ENCODE data around the gene MROH2A. TPM values are rescaled to one million over a fixed set of nuclear protein-coding genes. Genes with fewer than 3 reads are reported as not detected.

MROH2A gene
- total RNA-seq, 1 donor from 2014 or later, result not detected

- H3K27me3 Mint-ChIP-seq (ENCODE audit: unreplicated experiment), result peaks cover 7% of the 10 kb centered on the region
- peaks cover 3% of the 10 kb centered on the region for H3K4me1 Mint-ChIP-seq (ENCODE audit: low read depth, unreplicated experiment)
- peaks cover 4% of the 10 kb centered on the region for H3K9me3 Mint-ChIP-seq (ENCODE audit: unreplicated experiment)
- no peak overlapping the region for H3K4me3 Mint-ChIP-seq (ENCODE audit: unreplicated experiment)
- TF ChIP-seq CTCF (IDR thresholded peaks at IDR 0.05; ENCODE audit: partially characterized antibody, unreplicated experiment), result no peak
- no peaks in the 10 kb centered on the region for H3K36me3 Mint-ChIP-seq (ENCODE audit: unreplicated experiment)
- no peak for DNase-seq
- H3K27ac Mint-ChIP-seq (ENCODE audit: unreplicated experiment), result no peak overlapping the region
Observed at GRCh38 chr2:233819884-233820773, 42.0 kb downstream of the MROH2A start.

- peaks cover 3% of the 10 kb centered on the region for H3K4me1 Mint-ChIP-seq (ENCODE audit: low read depth, unreplicated experiment)
- H3K9me3 Mint-ChIP-seq (ENCODE audit: unreplicated experiment), result peaks cover 4% of the 10 kb centered on the region
- H3K27me3 Mint-ChIP-seq (ENCODE audit: unreplicated experiment), result peaks cover 7% of the 10 kb centered on the region
- H3K27ac Mint-ChIP-seq (ENCODE audit: unreplicated experiment), result no peak overlapping the region
- H3K36me3 Mint-ChIP-seq (ENCODE audit: unreplicated experiment), result no peaks in the 10 kb centered on the region
- DNase-seq, result no peak
- H3K4me3 Mint-ChIP-seq (ENCODE audit: unreplicated experiment), result no peak overlapping the region
- TF ChIP-seq CTCF (IDR thresholded peaks at IDR 0.05; ENCODE audit: partially characterized antibody, unreplicated experiment), result no peak
Observed at GRCh38 chr2:233820774-233821105, 42.6 kb downstream of the MROH2A start.

GRCh38 chr2:233821196-233821595 is 43.1 kb downstream of the MROH2A start:
- DNase-seq, result no peak
- no peak for TF ChIP-seq CTCF (IDR thresholded peaks at IDR 0.05; ENCODE audit: partially characterized antibody, unreplicated experiment)
- H3K4me1 Mint-ChIP-seq (ENCODE audit: low read depth, unreplicated experiment), result peaks cover 3% of the 10 kb centered on the region
- no peak overlapping the region for H3K27ac Mint-ChIP-seq (ENCODE audit: unreplicated experiment)
- H3K4me3 Mint-ChIP-seq (ENCODE audit: unreplicated experiment), result no peak overlapping the region
- peaks cover 4% of the 10 kb centered on the region for H3K9me3 Mint-ChIP-seq (ENCODE audit: unreplicated experiment)
- H3K27me3 Mint-ChIP-seq (ENCODE audit: unreplicated experiment), result peaks cover 7% of the 10 kb centered on the region
- H3K36me3 Mint-ChIP-seq (ENCODE audit: unreplicated experiment), result no peaks in the 10 kb centered on the region

GRCh38 chr2:233821709-233822100 is 43.6 kb downstream of the MROH2A start:
- Mint-ChIP-seq H3K9me3 (ENCODE audit: unreplicated experiment) (peaks cover 4% of the 10 kb centered on the region), H3K27me3 (ENCODE audit: unreplicated experiment) (peaks cover 7% of the 10 kb centered on the region), H3K4me1 (ENCODE audit: low read depth, unreplicated experiment) (peaks cover under 1% of the 10 kb centered on the region), H3K36me3 (ENCODE audit: unreplicated experiment) (no peaks in the 10 kb centered on the region), H3K4me3 (ENCODE audit: unreplicated experiment) (no peak overlapping the region), H3K27ac (ENCODE audit: unreplicated experiment) (no peak overlapping the region)
- no peak for DNase-seq
- no peak for TF ChIP-seq CTCF (IDR thresholded peaks at IDR 0.05; ENCODE audit: partially characterized antibody, unreplicated experiment)

- no peak overlapping the region for H3K4me3 Mint-ChIP-seq (ENCODE audit: unreplicated experiment)
- DNase-seq, result no peak
- H3K9me3 Mint-ChIP-seq (ENCODE audit: unreplicated experiment), result peaks cover 4% of the 10 kb centered on the region
- no peak for TF ChIP-seq CTCF (IDR thresholded peaks at IDR 0.05; ENCODE audit: partially characterized antibody, unreplicated experiment)
- H3K27ac Mint-ChIP-seq (ENCODE audit: unreplicated experiment), result no peak overlapping the region
- H3K4me1 Mint-ChIP-seq (ENCODE audit: low read depth, unreplicated experiment), result no peaks in the 10 kb centered on the region
- H3K27me3 Mint-ChIP-seq (ENCODE audit: unreplicated experiment), result peaks cover 7% of the 10 kb centered on the region
- H3K36me3 Mint-ChIP-seq (ENCODE audit: unreplicated experiment), result no peaks in the 10 kb centered on the region
Observed at GRCh38 chr2:233822101-233822771, 44.1 kb downstream of the MROH2A start.

Data from glutamatergic neuron (in vitro differentiated cells).